ENCODE results near the gene NCEH1.
"Not testable (repeated sequence)": the region's sequence is repeated elsewhere in the genome, so short reads cannot be mapped to it uniquely, and the experiment has no call there.

NCEH1 gene, protein sequence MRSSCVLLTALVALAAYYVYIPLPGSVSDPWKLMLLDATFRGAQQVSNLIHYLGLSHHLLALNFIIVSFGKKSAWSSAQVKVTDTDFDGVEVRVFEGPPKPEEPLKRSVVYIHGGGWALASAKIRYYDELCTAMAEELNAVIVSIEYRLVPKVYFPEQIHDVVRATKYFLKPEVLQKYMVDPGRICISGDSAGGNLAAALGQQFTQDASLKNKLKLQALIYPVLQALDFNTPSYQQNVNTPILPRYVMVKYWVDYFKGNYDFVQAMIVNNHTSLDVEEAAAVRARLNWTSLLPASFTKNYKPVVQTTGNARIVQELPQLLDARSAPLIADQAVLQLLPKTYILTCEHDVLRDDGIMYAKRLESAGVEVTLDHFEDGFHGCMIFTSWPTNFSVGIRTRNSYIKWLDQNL

DNA sequence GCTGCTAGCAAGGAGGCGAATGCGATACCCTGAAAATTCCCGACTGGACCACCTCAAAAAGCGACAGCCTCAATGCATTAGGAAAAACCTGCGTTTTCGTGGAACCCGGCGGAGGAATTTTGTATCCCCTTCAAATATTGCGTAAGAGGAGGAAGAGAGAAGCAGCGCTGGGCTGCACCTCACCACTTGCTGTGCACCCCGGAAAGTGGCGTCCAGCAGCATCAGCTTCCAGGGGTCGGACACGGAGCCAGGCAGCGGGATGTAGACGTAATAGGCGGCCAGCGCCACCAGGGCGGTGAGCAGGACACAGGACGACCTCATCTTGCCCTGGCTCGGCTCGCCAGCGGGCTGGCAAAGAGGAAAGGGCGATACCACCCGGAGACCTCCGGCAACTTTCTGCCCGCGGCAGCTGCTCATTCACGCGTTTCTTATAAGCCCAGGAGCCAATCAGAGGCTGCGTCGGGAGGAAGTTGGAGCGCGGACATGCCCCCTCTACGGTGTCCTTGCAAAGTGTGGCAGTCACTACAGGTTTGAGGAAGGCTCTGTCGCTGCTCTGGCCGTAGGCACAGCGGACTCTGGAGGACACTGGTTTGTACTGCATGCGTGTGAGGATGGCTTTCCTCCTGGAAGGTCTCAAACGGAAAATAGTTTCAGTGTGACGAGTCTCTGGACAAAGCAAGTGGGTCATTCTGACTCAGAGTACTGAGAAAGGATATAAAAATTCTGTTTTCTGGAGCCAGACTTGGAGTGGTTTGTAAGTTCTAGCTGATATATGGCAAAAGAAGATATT is at the start of gene NCEH1:
NCEH1 (minus strand) TSS at position 404 of the 790 bp plus-strand sequence; CDS start at position 321, 83 bp downstream.
- peak; percentile 95 for DNase-seq

DNA sequence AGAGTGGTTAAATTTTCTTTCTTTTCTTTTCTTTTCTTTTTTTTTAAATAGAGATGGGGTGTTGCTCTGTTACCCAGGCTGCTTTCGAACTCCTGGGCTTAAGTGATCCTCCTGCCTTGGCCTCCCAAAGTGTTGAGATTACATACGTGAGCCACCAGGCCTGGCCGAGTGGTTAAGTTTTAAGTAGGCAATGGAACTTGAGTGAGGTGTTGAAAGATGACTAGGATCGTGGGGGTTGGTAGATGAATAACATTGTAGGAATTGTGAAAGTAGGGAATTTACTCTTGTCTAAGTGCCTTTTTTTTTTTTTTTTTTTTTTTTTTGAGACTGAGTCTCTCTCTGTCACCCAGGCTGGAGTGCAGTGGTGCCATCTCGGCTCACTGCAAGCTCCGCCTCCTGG is 49.5 kb upstream of the NCEH1 start:
- not testable (repeated sequence) for DNase-seq

DNA sequence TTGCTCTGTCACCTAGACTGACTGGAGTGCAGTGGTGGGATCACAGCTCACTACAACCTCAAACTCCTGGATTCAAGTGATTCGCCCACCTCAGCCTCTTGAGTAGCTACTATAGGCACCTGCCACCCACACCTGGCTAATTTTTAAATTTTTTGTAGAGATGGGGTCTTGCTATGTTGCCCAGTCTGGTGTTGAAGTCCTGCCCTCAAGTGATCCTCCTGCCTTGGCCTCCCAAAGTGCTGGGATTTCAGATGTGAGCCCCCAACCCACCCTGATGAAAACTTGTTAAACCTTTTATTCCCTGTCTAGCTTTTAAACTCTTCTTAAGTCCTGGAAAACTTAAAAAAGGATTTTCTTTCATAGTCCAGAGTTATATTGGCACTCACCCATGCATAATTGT is 42.3 kb upstream of the NCEH1 start:
- no peak for DNase-seq

DNA sequence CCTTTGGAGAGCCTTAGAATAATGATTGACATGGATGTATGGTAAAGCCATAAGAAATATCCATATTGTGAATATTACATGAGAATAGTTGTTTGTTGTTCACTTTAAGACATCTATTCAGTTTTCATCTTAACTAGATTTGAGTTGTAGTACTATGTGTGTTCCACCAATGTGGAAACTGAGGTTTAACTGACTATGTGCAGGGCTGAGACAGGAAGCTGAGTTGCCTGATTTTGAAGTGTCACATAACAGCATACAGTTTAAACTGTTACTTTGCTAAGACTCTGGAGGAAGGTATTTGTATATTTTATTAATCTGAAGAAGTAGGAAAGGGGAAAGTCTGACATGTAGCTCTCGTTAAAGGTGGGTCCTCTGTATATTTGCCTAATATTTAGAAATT is 41.8 kb upstream of the NCEH1 start:
- no peak for DNase-seq

DNA sequence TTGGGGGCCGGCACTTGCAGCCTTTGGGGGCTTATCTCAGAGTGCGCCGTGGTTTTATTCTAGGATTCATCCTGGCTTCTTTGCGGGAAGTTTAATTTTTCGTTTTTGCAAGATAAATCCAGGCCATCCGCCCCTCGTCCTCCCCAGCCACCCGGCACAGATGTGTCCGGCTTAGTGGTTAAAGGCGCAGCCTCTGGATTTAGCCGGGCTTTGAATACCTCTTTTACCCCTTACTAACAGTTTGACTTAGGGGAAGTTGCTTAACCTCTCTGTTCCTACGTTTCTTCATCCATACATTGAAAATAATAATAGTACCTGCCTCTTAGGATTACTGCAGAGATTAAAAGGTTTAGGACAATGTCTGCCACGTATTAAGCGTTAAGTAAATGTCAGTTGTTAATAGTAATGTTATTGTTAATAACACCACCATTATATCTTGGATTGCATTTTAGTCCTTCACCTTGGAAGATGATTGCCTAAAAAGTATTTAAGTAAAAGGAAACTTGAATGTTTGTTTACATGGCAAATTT is 40.4 kb upstream of the NCEH1 start:
- peak; percentile 22 for DNase-seq

DNA sequence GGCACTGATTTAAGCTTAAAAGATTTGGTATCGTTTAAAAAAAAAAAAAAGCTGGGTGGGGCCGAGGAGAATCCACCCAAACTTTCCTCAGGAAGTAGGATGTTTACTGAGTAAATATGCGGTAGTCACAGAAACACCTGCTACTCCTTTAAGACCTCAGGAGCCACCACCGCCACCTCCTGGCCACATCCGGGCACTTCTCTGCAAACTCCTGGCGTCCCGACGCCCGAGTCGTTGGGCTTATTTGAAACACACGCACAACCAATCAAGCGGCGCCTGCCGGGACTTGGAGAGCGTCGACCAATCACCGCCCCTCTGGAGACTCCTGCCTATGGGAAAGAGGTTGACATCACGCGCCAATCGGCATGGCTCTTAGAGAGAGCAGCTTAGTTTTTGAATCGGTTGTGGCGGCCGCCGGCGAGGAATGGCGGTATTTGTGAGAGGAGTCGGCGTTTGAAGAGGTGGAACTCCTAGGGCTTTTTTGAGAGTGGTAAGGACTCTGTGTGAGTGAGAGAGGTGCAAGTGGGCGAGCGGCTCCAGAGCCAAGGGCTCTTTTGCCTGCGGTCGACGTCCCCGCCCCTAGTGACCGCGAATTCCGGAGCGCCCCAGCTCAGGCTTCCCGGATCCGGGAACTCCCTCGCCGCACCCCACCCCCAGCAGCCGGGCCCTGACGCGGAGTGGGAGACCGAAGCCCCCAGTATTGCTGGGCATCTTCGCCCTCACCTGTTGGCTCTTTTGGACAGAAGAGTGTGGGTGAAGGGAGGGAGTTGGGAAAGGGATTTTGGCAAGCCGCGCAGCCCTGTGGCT is 39.7 kb upstream of the NCEH1 start, which contains the start of gene ECT2:
ECT2 (plus strand) TSS at position 359 of the 807 bp plus-strand sequence. CDS start 3,805 bp downstream, outside the sequence.
- peak; percentile 98 for DNase-seq

DNA sequence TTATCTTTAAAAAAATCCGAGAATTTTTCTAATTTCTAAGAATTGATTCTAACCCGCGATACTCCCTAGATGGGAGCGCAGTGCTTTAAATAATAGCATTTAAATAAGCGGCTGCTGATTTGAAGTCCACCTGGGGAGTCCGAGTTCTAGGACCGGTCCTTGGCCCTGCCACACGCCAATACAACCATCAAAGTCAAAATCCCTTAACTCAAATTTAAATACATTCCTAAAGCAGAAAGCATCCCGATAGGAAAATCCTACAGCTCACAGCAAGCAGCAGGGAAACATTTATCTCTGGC is 39.2 kb upstream of the NCEH1 start:
- no peak for DNase-seq

DNA sequence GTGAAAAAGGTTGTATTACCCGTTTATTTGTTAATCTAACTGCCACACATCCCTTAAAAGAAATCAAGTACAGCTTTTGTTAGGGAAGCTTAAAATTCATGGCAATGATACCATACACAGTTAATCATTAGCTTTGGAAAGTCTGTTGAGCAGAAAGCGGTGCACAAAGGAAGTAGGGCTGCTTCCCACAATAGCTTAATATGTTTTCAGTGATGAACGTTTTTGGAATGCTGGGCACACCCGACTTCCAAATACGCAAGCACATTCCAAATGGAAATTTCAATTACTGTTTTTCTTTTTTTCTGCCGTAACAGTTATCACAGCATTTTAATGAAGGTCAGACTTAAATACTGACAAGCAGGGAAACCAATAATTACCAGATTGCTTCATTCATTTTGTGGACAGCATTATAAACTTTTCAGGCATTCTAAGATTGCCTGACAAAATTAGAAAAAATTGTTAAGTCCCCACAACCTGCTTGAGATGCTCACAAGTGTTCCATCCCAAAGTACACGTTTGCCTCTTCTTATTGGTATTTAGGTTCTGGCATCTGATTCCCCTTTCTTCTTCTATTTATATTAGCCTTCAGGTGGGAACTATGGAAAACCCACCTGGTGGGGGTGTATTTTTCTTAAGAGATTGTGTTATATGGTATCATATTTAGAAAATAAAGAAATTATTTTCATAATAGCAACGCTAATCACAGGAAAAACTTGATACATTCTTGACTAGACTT is 38.5 kb upstream of the NCEH1 start:
- peak; percentile 22 for DNase-seq

DNA sequence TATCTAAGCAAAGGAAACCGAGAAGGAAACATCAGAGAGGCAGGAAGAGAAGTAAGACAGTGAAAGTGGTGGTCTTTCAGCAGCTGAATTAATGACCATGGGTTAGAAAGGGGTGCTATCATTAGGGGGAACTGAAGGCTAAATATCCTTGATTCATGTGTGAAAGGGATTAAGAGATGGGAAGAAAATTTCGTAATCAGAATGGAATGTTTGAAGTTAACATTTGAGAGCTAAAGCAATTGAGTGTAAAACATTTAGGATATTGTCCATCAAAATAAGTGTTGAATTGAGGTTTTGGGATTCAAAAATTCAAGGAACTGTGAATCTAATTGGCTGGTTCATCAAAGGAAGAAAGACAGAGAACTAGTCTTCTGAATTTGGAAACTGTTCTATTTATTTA is 35.6 kb upstream of the NCEH1 start:
- DNase-seq, result no peak

DNA sequence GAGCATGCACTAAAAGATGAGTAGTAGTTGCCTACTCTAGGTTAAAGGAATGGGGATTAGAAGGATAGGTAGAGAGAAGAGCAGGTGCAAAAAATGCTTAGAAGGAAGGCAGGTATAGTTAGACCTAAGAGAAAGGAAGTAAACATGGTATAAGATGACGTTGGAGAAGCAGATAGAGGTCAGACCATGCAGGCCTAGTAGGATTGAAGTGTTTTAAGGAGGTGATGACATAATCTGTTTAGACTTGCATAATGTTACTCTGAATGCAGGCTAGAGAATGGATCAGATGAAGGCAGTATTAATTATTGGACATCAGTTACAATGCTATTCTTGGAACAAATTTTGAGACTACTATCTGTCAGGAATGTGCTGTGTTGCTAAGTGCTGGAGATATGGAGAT is 28.6 kb upstream of the NCEH1 start:
- no peak for DNase-seq

DNA sequence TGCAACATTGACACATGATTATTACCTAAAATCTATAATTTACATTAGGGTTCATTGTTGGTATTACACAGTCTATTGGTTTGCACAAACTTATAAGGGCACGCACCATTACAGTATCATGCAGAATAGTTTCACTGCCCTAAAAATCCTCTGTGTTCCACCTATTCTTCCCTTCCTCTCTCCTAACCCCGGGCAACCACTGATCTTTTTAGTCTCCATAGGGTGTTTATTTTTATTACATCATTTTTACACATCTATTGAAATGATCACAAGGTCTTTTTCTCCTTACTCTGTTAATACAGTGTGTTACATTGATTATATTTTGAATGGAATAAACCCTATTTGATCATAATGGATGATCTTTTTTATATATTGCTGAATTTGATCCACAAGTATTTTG is 24.1 kb upstream of the NCEH1 start:
- DNase-seq, result no peak

DNA sequence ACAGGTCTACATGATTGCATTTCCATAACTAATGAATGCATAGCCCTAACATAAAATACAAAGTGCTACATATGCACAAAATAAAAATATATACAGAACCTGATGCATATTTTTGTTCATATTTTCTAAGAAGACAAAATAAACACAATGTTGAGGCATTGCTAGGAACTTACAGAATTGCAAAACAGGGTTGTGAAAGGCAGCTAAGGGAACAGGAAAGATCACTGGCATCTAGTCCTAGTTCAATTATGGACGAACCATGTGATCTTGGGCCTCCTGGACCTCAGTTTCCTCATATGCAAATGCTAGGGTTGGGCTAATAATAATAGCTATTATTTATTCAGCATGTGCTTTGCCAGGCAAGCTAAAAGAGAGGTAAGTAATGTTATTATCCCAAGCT is 15.5 kb upstream of the NCEH1 start:
- DNase-seq, result no peak

DNA sequence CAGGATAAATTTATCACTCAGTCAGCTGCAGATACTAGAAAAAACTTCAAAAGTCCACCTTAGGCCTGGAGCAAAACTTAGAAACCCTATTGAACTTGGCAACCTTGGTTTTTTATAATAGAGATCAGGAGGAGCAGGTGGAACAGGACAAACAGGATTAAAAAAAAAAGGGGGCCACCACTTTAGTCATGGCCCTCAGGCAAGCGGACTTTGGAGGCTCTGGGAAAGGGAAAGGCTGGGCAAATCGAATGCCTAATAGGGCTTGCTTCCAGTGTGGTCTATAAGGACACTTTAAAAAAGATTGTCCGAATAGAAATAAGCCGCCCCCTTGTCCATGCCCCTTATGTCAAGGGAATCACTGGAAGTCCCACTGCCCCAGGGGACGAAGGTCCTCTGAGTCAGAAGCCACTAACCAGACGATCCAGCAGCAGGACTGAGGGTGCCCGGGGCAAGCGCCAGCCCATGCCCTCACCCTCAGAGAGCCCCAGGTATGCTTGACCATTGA is 11.7 kb upstream of the NCEH1 start:
- not testable (repeated sequence) for DNase-seq

DNA sequence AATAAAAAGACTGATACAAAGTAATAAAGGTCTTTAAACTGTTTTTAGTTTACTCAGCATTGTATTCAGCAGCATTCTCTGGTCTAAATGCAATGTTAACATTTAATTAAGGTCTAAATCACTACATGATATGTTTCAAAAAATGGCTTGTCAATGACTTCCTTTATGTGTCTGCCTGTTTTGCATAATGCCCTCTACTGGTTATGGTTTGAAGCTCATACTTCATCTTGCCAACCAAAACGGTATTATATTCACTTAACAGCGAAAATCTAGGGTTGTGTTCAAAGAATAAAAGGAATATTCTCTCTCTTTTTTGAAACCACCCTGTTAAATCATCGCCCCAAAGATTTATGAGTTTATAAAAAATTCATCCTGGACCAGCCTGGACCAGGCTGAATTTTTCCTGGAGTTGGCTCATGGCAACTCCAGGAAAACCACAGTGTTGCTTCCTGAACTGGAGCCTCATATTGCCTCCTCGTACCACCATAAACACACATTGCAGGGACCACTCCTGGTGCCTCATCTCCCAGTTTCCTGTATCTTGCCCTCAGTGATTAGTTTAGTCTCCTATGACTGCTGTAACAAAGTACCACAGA is 6.7 kb upstream of the NCEH1 start:
- no peak for DNase-seq

DNA sequence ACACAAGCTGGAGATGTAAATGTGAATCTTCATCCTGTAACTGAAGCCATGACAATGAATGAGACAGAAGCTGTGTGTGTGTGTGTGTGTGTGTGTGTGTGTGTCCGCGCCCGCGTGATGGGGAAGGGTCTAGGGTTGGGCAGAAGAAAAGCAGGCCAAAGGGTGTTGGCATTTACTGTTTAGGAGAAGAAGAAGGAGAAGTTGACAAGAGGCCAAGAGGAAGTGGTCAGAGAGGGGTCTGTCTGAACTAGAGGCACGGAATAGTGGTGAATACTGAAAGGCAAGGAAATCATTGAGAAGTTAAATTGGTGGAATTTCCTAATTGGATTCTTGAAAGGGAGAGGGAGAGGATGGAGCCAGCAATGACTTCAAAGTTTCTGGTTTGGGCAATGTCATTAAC is 5.6 kb upstream of the NCEH1 start:
- DNase-seq, result no peak

DNA sequence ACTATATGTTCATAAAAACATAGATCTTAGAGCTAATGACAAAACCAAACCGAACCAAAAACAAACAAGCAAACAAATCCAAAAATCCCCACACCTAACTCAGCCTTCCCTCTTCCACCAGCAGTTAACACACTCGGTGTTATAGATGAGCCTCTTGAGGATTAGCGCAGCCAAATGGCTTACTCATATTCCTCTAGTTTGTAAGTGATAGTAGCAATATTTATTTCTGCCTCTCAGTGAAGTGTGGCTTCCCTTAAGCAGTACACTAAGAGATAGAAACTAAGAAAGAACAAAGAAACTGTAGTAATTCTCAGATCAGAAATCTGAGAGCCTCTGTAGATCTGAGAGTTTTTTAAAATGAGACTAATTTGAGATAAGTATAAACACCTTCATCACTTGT is 2.4 kb upstream of the NCEH1 start:
- no peak for DNase-seq

DNA sequence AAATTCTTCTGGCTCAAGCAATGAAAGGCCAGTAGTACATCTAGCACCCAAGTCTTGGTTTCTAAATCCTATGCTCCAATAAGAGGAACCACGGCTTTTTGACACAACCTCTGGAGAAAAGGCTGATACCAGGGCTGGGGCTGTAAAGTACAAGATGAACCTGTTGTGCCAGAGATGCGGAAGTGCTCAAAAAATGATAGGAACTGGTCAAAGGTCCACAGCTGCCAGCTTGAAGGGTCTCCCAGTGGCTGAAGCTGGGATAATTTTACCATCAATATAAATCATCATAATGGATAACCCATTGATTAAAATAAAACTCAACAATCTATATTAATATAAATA is 558 bp upstream of the NCEH1 start:
- no peak for DNase-seq

DNA sequence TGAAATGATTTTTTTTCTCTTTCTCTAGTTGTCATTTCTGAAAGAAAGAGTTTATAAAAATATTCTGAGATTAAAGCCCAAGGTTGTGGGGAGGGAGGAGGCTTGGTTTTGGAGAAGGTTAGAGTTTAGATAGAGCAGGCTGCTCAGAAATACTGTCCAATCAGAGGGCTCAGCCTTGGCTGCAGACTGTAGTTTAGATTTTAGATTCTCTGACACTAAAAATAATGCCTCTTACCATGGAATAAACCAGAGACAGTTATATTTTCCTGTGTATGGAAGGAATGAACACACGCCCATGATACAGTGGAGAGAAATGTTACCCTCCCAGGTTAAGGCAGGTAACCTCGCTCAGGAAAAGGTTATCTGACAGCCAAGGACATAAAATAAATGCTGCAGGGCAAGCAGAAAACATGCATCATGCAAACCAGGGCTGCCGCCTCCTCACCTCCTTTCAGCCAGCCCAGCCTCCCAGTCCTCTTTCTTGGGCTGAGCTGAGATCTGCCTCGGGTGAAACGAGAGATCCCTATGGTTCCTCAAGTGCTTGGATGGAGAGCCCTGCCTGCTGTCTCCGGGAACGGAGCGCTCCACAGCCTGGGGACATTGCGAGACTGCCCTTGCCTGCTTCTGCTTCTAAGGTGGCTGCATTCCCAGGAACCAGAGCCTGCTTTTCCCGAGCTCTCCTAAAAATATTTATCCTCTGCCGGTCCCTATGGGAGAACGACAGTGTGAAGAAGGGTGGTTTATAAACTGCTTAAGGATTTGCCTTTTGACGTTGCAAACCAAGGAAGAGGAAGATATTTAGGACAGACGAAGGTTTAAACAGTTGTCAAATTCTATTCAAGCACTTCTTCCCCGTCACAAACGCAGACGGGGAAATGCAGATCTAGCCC is 848 bp downstream of the NCEH1 start:
- no peak for DNase-seq

DNA sequence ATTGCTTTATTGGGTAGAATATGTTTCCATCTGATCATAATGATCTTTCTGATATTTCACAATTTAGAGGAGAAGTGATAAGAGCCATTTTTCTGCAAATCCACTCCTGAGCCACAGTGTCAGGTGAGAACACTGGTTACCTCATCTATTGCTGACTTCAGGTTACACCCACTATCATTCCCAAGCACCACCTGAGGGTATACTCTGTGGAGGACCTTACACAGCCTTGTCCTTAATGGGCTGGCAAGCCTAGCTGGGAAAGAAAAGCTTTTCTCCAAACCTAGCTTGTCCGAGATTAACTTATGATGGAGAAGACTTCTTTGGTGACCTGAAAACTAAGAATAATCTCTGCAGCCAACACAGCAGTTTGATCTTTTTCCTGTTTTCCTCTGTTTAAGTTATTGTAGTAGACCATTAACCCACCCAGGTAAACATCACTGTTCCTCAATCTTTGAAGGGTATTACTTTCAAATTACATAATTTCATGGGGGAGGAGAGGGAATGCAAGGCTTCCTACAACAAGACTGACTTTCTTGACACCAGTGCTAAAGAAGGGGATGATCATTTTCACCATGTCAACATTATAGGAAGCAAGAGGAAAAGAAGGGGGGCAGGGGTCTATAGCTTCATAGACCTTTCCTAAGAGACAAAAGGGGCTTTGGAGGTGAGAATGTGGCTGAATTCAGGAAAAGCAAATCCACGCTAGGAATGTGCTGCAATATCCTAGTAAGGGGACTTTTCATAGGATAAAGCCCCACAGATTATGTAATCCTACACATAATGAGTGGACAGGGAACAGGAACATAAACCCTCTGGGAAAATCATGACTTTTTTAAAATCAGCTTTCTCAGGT is 1.7 kb downstream of the NCEH1 start:
- no peak for DNase-seq

DNA sequence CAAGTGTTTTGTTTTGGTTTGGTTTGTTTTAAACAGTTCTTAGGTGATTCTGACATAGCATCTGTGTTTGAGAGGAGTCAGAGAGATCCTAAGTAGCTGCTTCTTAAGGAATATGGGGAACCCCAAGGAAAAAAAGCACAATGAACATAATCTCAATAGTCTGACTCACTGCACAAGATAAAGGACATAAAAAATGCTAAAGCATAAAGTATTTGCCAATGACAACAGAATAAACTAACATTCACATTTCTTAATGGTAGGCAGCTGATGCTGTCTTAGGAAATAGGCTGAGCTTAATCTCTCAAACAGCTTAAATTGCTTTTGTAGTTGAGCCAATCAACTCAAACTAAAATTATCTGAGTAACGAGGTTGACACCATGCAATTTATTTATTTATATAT is 2.9 kb downstream of the NCEH1 start:
- DNase-seq, result no peak

All from NCI-H1417 treated with DMSO at 0.1 percent for 48 hours (cell line).